SK-N-MC (cell line): ENCODE results near the gene TMEM238L.
A peak's percentile ranks its signal among the peaks of the same experiment; 100 is the strongest.

ENCODE experiments used
- DNase-seq: peaks from one replicate; pipeline ENCODE4 v3.0.0-alpha.2; 2011; ENCODE audit warnings: low read depth, low spot score
- H3K27ac ChIP-seq: fragments of 200-600 bp; sonication (generic); 2 replicates; pipeline ENCODE4 v1.5.1; 2016; ENCODE audit warnings: mixed run types
- H3K36me3 ChIP-seq: fragments of 200-600 bp; sonication (generic); 2 replicates; pipeline ENCODE4 v1.6.1; 2017; ENCODE audit warnings: antibody characterized with exemption, low read length, mixed read lengths; ENCODE audit not compliant: insufficient read depth
- H3K4me3 ChIP-seq: fragments of 200-600 bp; sonication (generic); 2 replicates; pipeline ENCODE4 v1.5.1; 2016
- H3K9ac ChIP-seq: fragments of 200-600 bp; sonication (generic); 2 replicates; pipeline ENCODE4 v1.8.0; 2017; ENCODE audit warnings: mixed run types, mixed read lengths; ENCODE audit not compliant: insufficient read length
- H3K9me3 ChIP-seq: fragments of 200-600 bp; sonication (generic); 2 replicates; pipeline ENCODE4 v1.6.1; 2017; ENCODE audit warnings: low read depth, mild to moderate bottlenecking, antibody characterized with exemption, low read length, moderate library complexity, mixed read lengths
- EZH2 ChIP-seq: fragments of 200-600 bp; sonication (generic); IDR thresholded peaks from one replicate; pipeline ENCODE4 v1.6.1; 2017; ENCODE audit warnings: antibody characterized with exemption
- FOXP2 ChIP-seq: optimal IDR thresholded peaks from 2 replicates; pipeline ENCODE3; 2011; ENCODE audit warnings: mild to moderate bottlenecking, moderate library complexity; ENCODE audit not compliant: insufficient read depth; ENCODE audit errors: extremely low read length, control extremely low read depth
- POLR2AphosphoS5 ChIP-seq: IDR thresholded peaks from 2 replicates; pipeline ENCODE4 v1.6.1; 2012; ENCODE audit warnings: mild to moderate bottlenecking, low read depth, low read length, borderline replicate concordance

TMEM238L gene

GRCh38 chr17:10785295-10785694 is 18.6 kb downstream of the TMEM238L start:
- Histone ChIP-seq H3K9ac (no peak overlapping the region), H3K4me3 (no peak overlapping the region), H3K9me3 (no peaks in the 10 kb centered on the region), H3K27ac (no peak overlapping the region), H3K36me3 (no peaks in the 10 kb centered on the region)
- no peak for DNase-seq
- TF ChIP-seq EZH2 (no peak), POLR2AphosphoS5 (no peak), FOXP2 (no peak)

DNA sequence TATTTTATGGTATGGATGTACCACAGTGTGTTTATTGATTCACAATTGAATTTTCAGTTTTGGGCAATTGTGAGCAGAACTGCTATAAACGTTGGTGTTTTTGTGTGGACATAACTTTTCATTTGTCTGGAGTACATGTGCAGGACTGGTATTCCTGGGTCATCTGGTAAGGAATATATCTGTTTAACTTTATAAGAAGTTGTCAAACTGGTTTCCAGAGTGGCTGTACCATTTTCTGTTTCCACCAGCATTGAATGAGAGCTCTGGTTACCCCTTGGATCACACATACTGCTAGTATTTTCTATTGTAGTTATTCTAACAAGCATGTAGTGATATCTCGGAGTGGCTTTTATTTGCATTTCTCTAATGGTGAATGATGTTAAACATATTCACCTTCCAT is 24.3 kb downstream of the TMEM238L start:
- H3K9ac ChIP-seq: no peak overlapping the region
- no peak overlapping the region for H3K4me3 ChIP-seq
- no peak for TF ChIP-seq FOXP2
- no peak for TF ChIP-seq EZH2
- TF ChIP-seq POLR2AphosphoS5: no peak
- no peak overlapping the region for H3K27ac ChIP-seq
- no peaks in the 10 kb centered on the region for H3K9me3 ChIP-seq
- no peak for DNase-seq
- no peaks in the 10 kb centered on the region for H3K36me3 ChIP-seq

GRCh38 chr17:10777890-10778289 is 26.0 kb downstream of the TMEM238L start:
- DNase-seq: no peak

DNA sequence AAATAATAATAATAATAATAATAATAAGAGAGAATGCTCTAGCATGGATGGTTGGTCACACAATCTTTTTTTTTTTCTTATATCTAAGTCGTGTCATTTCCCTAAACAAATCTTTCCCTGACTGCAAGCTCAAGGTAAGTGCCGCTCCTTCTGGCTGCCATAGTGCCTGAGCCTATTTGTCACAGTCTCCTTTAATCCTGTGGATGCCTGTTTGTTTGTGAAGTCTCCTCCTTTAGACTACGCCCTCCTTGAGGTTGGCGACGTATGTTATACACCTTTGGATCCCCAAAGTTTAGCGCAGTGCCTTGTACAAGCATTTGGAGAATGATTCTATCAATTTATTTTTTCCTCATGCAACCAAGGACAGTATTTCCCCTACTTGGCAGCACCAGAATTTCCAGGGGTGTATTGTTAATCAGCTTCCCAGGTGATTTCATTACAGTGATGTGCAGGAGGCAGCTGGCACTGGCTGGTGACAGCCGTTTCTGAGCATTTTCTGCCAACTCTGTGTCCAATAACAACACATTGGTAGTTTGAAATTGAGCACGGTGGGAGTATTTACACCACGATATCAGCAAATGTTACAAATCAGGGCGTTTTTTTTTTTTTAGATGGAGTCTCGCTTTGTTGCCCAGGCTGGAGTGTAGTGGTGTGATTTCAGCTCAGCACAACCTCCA is 26.6 kb downstream of the TMEM238L start:
- no peak for TF ChIP-seq EZH2
- TF ChIP-seq POLR2AphosphoS5: no peak
- no peak for TF ChIP-seq FOXP2
- DNase-seq: no peak
- Histone ChIP-seq H3K36me3 (no peaks in the 10 kb centered on the region), H3K9me3 (no peaks in the 10 kb centered on the region), H3K27ac (no peak overlapping the region), H3K4me3 (no peak overlapping the region), H3K9ac (no peak overlapping the region)

More at GRCh38 chr17:10777890-10778289, 26.0 kb downstream of the TMEM238L start:
- Histone ChIP-seq H3K4me3 (no peak overlapping the region), H3K9me3 (no peaks in the 10 kb centered on the region), H3K36me3 (no peaks in the 10 kb centered on the region), H3K27ac (no peak overlapping the region), H3K9ac (no peak overlapping the region)
- TF ChIP-seq POLR2AphosphoS5 (no peak), EZH2 (no peak), FOXP2 (no peak)

- Histone ChIP-seq H3K9ac (no peak overlapping the region), H3K9me3 (no peaks in the 10 kb centered on the region), H3K27ac (no peak overlapping the region), H3K4me3 (no peak overlapping the region), H3K36me3 (no peaks in the 10 kb centered on the region)
- TF ChIP-seq FOXP2 (no peak), EZH2 (no peak), POLR2AphosphoS5 (no peak)
- DNase-seq: no peak
Observed at GRCh38 chr17:10776381-10776780, 27.5 kb downstream of the TMEM238L start.

DNA sequence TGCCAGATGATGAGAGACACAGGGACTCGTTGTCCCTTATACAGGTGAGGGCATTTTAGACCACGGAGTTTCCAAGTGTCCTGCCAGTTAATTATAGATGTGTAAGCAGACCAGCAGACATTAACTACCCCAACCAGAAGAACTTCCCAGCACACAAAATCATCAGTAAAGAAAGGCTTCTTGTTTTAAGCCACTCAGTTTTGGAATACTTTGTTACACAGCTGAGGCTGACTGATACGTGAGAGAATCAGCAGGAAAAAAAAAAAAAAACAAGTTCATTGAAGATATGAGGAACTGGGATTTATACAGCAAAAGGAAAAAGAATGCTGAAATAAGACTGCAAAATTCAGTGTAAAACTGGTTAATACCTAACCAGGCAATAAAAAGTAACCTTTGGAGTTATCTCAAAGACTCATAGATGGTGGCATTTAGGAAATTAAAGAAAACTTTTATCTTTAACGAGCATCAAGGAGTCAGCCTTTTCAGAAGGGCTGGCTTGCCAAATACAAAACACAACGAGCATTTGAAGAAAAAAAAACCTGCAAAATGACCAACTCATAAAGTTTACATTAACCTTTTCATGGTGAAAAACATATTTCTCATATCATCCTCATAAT is 28.1 kb downstream of the TMEM238L start:
- H3K36me3 ChIP-seq: no peaks in the 10 kb centered on the region
- no peaks in the 10 kb centered on the region for H3K9me3 ChIP-seq
- no peak for TF ChIP-seq POLR2AphosphoS5
- no peak for TF ChIP-seq FOXP2
- no peak for TF ChIP-seq EZH2
- H3K27ac ChIP-seq: no peak overlapping the region
- H3K9ac ChIP-seq: no peak overlapping the region
- no peak overlapping the region for H3K4me3 ChIP-seq
- no peak for DNase-seq

DNA sequence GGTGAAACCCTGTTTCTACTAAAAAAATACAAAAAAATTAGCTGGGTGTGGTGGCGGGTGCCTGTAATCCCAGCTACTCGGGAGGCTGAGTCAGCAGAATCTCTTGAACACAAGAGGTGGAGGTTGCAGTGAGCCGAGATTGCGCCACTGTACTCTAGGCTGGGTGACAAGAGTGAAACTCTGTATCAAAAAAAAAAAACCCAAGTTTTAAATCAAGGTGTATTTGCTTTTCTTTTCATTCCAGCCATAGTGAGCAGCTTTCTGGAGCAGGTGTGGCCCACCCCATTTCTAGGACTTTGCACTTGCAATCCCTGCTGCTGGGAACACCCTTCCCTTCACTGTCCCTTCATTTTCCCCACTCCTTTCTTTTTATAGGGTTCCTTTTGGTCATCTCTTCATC is 28.8 kb downstream of the TMEM238L start:
- no peak for DNase-seq
- Histone ChIP-seq H3K9me3 (no peaks in the 10 kb centered on the region), H3K4me3 (no peak overlapping the region), H3K9ac (no peak overlapping the region), H3K36me3 (no peaks in the 10 kb centered on the region), H3K27ac (no peak overlapping the region)
- TF ChIP-seq FOXP2 (no peak), POLR2AphosphoS5 (no peak), EZH2 (no peak)

DNA sequence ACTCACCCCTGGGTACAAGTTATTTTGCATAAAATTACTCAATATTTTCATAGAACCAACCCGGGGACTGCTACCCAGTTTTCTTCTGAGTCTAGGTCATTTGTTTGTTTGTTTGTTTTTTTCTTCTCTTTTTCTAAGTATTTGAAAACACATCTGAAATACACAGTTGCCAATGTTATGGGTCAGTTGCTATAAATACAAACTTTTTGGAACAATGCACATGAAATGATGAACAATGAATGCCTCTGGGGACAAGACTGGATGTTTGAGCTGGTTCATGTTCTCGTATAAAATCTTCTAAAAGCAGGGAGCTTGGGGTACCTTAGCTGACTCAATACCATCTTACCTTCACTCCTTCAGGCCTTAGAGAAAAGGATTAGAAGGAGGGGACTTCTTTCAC is 30.5 kb downstream of the TMEM238L start:
- TF ChIP-seq FOXP2 (no peak), EZH2 (no peak), POLR2AphosphoS5 (no peak)
- H3K4me3 ChIP-seq: peak overlapping the region; percentile 51
- no peaks in the 10 kb centered on the region for H3K36me3 ChIP-seq
- no peaks in the 10 kb centered on the region for H3K9me3 ChIP-seq
- H3K9ac ChIP-seq: no peak overlapping the region
- no peak for DNase-seq
- H3K27ac ChIP-seq: peak overlapping the region; percentile 82; the same call in 1 of the 2 replicates
